MCF 10A (cell line): ENCODE results near the gene RCOR1. TPM values are rescaled to one million over a fixed set of nuclear protein-coding genes. Genes with fewer than 3 reads are reported as not detected.

ENCODE experiments used
- BruUV-seq: library from RNA; stranded (reverse); fragments of 400-500 nt; replicated peaks from 2 replicates; lab custom pipeline; 2021; lab: Mats Ljungman, UMichigan
- CTCF ChIA-PET: fragments of 300-600 bp; sonication (Branson Sonifier 250); formaldehyde crosslinking; extraction: SDS; loops from one replicate; lab custom pipeline; 2021; ENCODE audit warnings: antibody characterized with exemption, inconsistent platforms; lab: Yijun Ruan, JAX
- POLR2A ChIA-PET: fragments of 300-600, 350-650 bp; sonication (Branson Sonifier 250); formaldehyde crosslinking; extraction: SDS; loops from one replicate; lab custom pipeline; 2020; ENCODE audit warnings: antibody characterized with exemption, inconsistent platforms; lab: Yijun Ruan, JAX
- DNase-seq: peaks from one replicate; pipeline ENCODE4 v3.0.0-alpha.2; 2018; ENCODE audit not compliant: unreplicated experiment
- H3K27ac Mint-ChIP-seq: one replicate; pipeline ENCODE4 v1.8.0; 2022; ENCODE audit warnings: mild to moderate bottlenecking, low read depth, mixed read lengths; ENCODE audit not compliant: unreplicated experiment
- H3K27me3 Mint-ChIP-seq: one replicate; pipeline ENCODE4 v1.8.0; 2022; ENCODE audit warnings: mixed read lengths; ENCODE audit not compliant: insufficient read depth, unreplicated experiment
- H3K36me3 Mint-ChIP-seq: one replicate; pipeline ENCODE4 v1.8.0; 2022; ENCODE audit warnings: mild to moderate bottlenecking, moderate library complexity, mixed read lengths; ENCODE audit not compliant: insufficient read depth, unreplicated experiment
- H3K4me1 Mint-ChIP-seq: one replicate; pipeline ENCODE4 v1.8.0; 2022; ENCODE audit warnings: mixed read lengths; ENCODE audit not compliant: insufficient read depth, unreplicated experiment
- H3K4me3 Mint-ChIP-seq: one replicate; pipeline ENCODE4 v1.8.0; 2022; ENCODE audit warnings: mild to moderate bottlenecking, moderate library complexity, mixed read lengths; ENCODE audit not compliant: unreplicated experiment
- H3K9me3 Mint-ChIP-seq: one replicate; pipeline ENCODE4 v1.8.0; 2022; ENCODE audit warnings: mixed read lengths; ENCODE audit not compliant: unreplicated experiment
- CTCF ChIP-seq: fragments of 200-600 bp; IDR thresholded peaks from one replicate; pipeline ENCODE4 v1.8.0; 2022; ENCODE audit warnings: antibody characterized with exemption, mild to moderate bottlenecking; ENCODE audit not compliant: unreplicated experiment
- intact Hi-C: fragments of 100-400 bp; cut with micrococcal nuclease; formaldehyde crosslinking; loops from 2 replicates; pipeline ENCODE4 v1.14.1; 2022
- total RNA-seq: library from RNA; stranded (reverse); gene quantifications from 2 replicates; pipeline ENCODE4 v1.2.3, GENCODE V29; 2022

The RCOR1 gene
- total RNA-seq, 1 experiment from 2014 or later: 45.6 TPM

- no TSS peak for BruUV-seq
- peak overlapping the region; percentile 85 for H3K4me3 Mint-ChIP-seq
- H3K4me1 Mint-ChIP-seq: peaks cover 29% of the 10 kb centered on the region
- ChIA-PET POLR2A (interaction anchor here (2.2 to 4.2 kb wide), 5 partner anchors 23 to 102 kb away, joined by 10 to 88 read pairs (median 13); no protein-coding TSS in a partner anchor), CTCF (no interaction called here)
- H3K27ac Mint-ChIP-seq: no peak overlapping the region
- DNase-seq: no peak
- H3K27me3 Mint-ChIP-seq: no peaks in the 10 kb centered on the region
- H3K9me3 Mint-ChIP-seq: no peaks in the 10 kb centered on the region
- intact Hi-C loops: no loop called here
- TF ChIP-seq CTCF: no peak
- H3K36me3 Mint-ChIP-seq: peaks cover 31% of the 10 kb centered on the region
These were observed 263 bp downstream of the RCOR1 start for GRCh38 chr14:102592763-102593060.

GRCh38 chr14:102593061-102593824, 794 bp downstream of the RCOR1 start:
- peak; percentile 36 for DNase-seq
- no TSS peak for BruUV-seq
- TF ChIP-seq CTCF: peak; percentile 33
- intact Hi-C loops: no loop called here
- Mint-ChIP-seq H3K9me3 (no peaks in the 10 kb centered on the region), H3K27ac (peak overlapping the region; percentile 36), H3K4me3 (peak overlapping the region; percentile 85), H3K36me3 (peaks cover 34% of the 10 kb centered on the region), H3K27me3 (no peaks in the 10 kb centered on the region), H3K4me1 (peaks cover 29% of the 10 kb centered on the region)
- ChIA-PET CTCF (interaction anchor here (1.0 to 3.7 kb wide), 7 partner anchors 8 to 68 kb away, joined by 3 to 61 read pairs (median 7); no protein-coding TSS in a partner anchor), POLR2A (interaction anchor here (0.7 to 4.2 kb wide), 11 partner anchors 10 to 112 kb away, joined by 3 to 88 read pairs (median 12); partner anchors contain the start of gene ANKRD9)

GRCh38 chr14:102593825-102594137, 1.3 kb downstream of the RCOR1 start:
- no peak for TF ChIP-seq CTCF
- Mint-ChIP-seq H3K4me3 (peak overlapping the region; percentile 85), H3K27me3 (no peaks in the 10 kb centered on the region), H3K27ac (peak overlapping the region; percentile 36), H3K9me3 (no peaks in the 10 kb centered on the region), H3K36me3 (peaks cover 34% of the 10 kb centered on the region), H3K4me1 (peaks cover 29% of the 10 kb centered on the region)
- BruUV-seq: no TSS peak
- POLR2A ChIA-PET: interaction anchor here (0.6 to 4.2 kb wide), 21 partner anchors 10 to 147 kb away, joined by 3 to 88 read pairs (median 5); partner anchors contain the start of gene ANKRD9
- CTCF ChIA-PET: interaction anchor here (0.6 to 3.7 kb wide), 26 partner anchors 9 to 1095 kb away, joined by 3 to 61 read pairs (median 4); no protein-coding TSS in a partner anchor
- intact Hi-C loops: loop anchor here (1.0 to 2.0 kb wide), 2 partner anchors 69 to 101 kb away; no protein-coding TSS in a partner anchor
- no peak for DNase-seq

- H3K36me3 Mint-ChIP-seq: peaks cover 38% of the 10 kb centered on the region
- peak overlapping the region; percentile 85 for H3K4me3 Mint-ChIP-seq
- no peaks in the 10 kb centered on the region for H3K9me3 Mint-ChIP-seq
- no peaks in the 10 kb centered on the region for H3K27me3 Mint-ChIP-seq
- no TSS peak for BruUV-seq
- H3K4me1 Mint-ChIP-seq: peaks cover 23% of the 10 kb centered on the region
- H3K27ac Mint-ChIP-seq: peak overlapping the region; percentile 36
- CTCF ChIA-PET: interaction anchor here (0.6 to 3.7 kb wide), 41 partner anchors 9 to 1191 kb away, joined by 3 to 61 read pairs (median 4); no protein-coding TSS in a partner anchor
- POLR2A ChIA-PET: interaction anchor here (0.6 to 4.2 kb wide), 25 partner anchors 9 to 164 kb away, joined by 3 to 88 read pairs (median 5); partner anchors contain the start of gene ANKRD9
- intact Hi-C loops: loop anchor here (1.0 to 2.0 kb wide), 2 partner anchors 70 to 100 kb away; no protein-coding TSS in a partner anchor
- TF ChIP-seq CTCF: peak; percentile 58
- DNase-seq: peak; percentile 79
These were observed 2.2 kb downstream of the RCOR1 start for GRCh38 chr14:102594514-102595175.
